IPS-NIHi7 (cell line): ENCODE data around the gene AARSD1.
"Not testable (repeated sequence)": the region's sequence is repeated elsewhere in the genome, so short reads cannot be mapped to it uniquely, and the experiment has no call there.

Experiments
- DNase-seq: peaks from one replicate; pipeline ENCODE4 v3.0.0; 2012; ENCODE audit warnings: mixed read lengths; ENCODE audit errors: extremely low spot score

AARSD1 gene

GRCh38 chr17:42964161-42964932 lies at the start of gene AARSD1:
AARSD1 (minus strand) TSS chr17:42964454; CDS start chr17:42964440, 14 bp downstream.
- peak; percentile 91 for DNase-seq

- peak; percentile 3 for DNase-seq
These were observed 49.0 kb upstream of the AARSD1 start for GRCh38 chr17:43013296-43013695.

GRCh38 chr17:43011728-43012472 lies 47.6 kb upstream of the AARSD1 start:
- no peak for DNase-seq

GRCh38 chr17:43010667-43011308 lies 46.5 kb upstream of the AARSD1 start:
- DNase-seq: no peak

- peak; percentile 71 for DNase-seq
These were observed 42.6 kb upstream of the AARSD1 start, which contains the start of gene IFI35 for GRCh38 chr17:43006639-43007551. IFI35 (plus strand) TSS chr17:43006784; CDS start chr17:43006948, 164 bp downstream.

GRCh38 chr17:43003542-43004172 lies 39.4 kb upstream of the AARSD1 start:
- DNase-seq: no peak

GRCh38 chr17:43000894-43001293 lies 36.6 kb upstream of the AARSD1 start:
- not testable (repeated sequence) for DNase-seq

GRCh38 chr17:42999003-42999525 lies 34.8 kb upstream of the AARSD1 start:
- DNase-seq: no peak

- peak; percentile 95 for DNase-seq
These were observed 34.0 kb upstream of the AARSD1 start, which contains the start of gene RPL27 for GRCh38 chr17:42997984-42998938. RPL27 (plus strand) TSS chr17:42998419; CDS start chr17:42998751, 332 bp downstream.

- DNase-seq: no peak
These were observed 33.2 kb upstream of the AARSD1 start for GRCh38 chr17:42997390-42997983.

GRCh38 chr17:42993913-42994312 lies 29.7 kb upstream of the AARSD1 start:
- not testable (repeated sequence) for DNase-seq

- DNase-seq: no peak
These were observed 28.6 kb upstream of the AARSD1 start for GRCh38 chr17:42992872-42993271.

GRCh38 chr17:42991471-42991870 lies 27.2 kb upstream of the AARSD1 start:
- no peak for DNase-seq

GRCh38 chr17:42989726-42990652 lies 25.7 kb upstream of the AARSD1 start:
- no peak for DNase-seq

- no peak for DNase-seq
These were observed 24.9 kb upstream of the AARSD1 start for GRCh38 chr17:42989141-42989540.

- no peak for DNase-seq
These were observed 21.0 kb upstream of the AARSD1 start for GRCh38 chr17:42985225-42985624.

GRCh38 chr17:42982266-42982665 lies 18.0 kb upstream of the AARSD1 start:
- no peak for DNase-seq
